HEK293 (cell line): ENCODE data around the gene B4GALT4.

Experiments
- CTCF ChIA-PET: fragments of 350-600 bp; formaldehyde crosslinking; extraction: SDS; loops from one replicate; lab custom pipeline; 2021; ENCODE audit warnings: antibody characterized with exemption; lab: Yijun Ruan, JAX
- POLR2A ChIA-PET: fragments of 300-600 bp; formaldehyde crosslinking; extraction: SDS; loops from one replicate; lab custom pipeline; 2020; ENCODE audit warnings: antibody characterized with exemption, inconsistent platforms; lab: Yijun Ruan, JAX
- H3K27ac ChIP-seq: fragments of 200-500 bp; sonication (Bioruptor generic); 2 replicates; pipeline ENCODE4 v1.5.1; 2014; ENCODE audit warnings: low read depth, low read length, control low read depth, inconsistent platforms; ENCODE audit errors: extremely low read depth
- H3K36me3 ChIP-seq, 2 experiments: fragments of 200-500 bp in 1 of 2; sonication (Bioruptor generic) in 1 of 2; 1 replicate in 1 of 2; 2 replicates in 1 of 2; pipeline ENCODE4 v1.5.1; 2014 to 2017; ENCODE audit warnings: inconsistent platforms in 2 of 2, low read length in 2 of 2; ENCODE audit not compliant: control insufficient read depth in 2 of 2, insufficient read depth in 1 of 2
- H3K4me1 ChIP-seq: fragments of 200-500 bp; sonication (Bioruptor generic); 2 replicates; pipeline ENCODE4 v1.5.1; 2014; ENCODE audit warnings: mild to moderate bottlenecking, low read length, inconsistent platforms; ENCODE audit not compliant: control insufficient read depth, insufficient read depth
- H3K4me3 ChIP-seq: 2 replicates; pipeline ENCODE4 v1.5.1; 2011; ENCODE audit warnings: low read depth, mild to moderate bottlenecking, control low read depth, low read length, moderate library complexity
- H3K9me3 ChIP-seq: fragments of 200-500 bp; sonication (Bioruptor generic); 2 replicates; pipeline ENCODE4 v1.5.1; 2014; ENCODE audit warnings: low read depth, low read length, inconsistent platforms; ENCODE audit not compliant: control insufficient read depth, insufficient read depth
- FEZF1 ChIP-seq: fragments of 450-650 bp; formaldehyde crosslinking; IDR thresholded peaks from 2 replicates; pipeline ENCODE4 v1.5.1; 2016; ENCODE audit warnings: missing biosample characterization, missing genetic modification characterization
- OVOL3 ChIP-seq: fragments of 450-650 bp; formaldehyde crosslinking; IDR thresholded peaks from 2 replicates; pipeline ENCODE4 v1.5.1; 2016; ENCODE audit warnings: missing biosample characterization, missing genetic modification characterization
- SCRT2 ChIP-seq: fragments of 450-650 bp; formaldehyde crosslinking; IDR thresholded peaks from 2 replicates; pipeline ENCODE4 v1.5.1; 2016; ENCODE audit warnings: missing biosample characterization, missing genetic modification characterization
- SP2 ChIP-seq: fragments of 450-650 bp; formaldehyde crosslinking; IDR thresholded peaks from 2 replicates; pipeline ENCODE4 v1.5.1; 2016; ENCODE audit warnings: missing biosample characterization, missing genetic modification characterization
- ZNF121 ChIP-seq: fragments of 450-650 bp; formaldehyde crosslinking; IDR thresholded peaks from 2 replicates; pipeline ENCODE4 v1.5.1; 2016; ENCODE audit warnings: missing biosample characterization, missing genetic modification characterization
- ZNF138 ChIP-seq: fragments of 450-650 bp; formaldehyde crosslinking; IDR thresholded peaks from 2 replicates; pipeline ENCODE4 v1.5.1; 2016; ENCODE audit warnings: missing biosample characterization, missing genetic modification characterization, borderline replicate concordance
- ZNF214 ChIP-seq: fragments of 450-650 bp; formaldehyde crosslinking; IDR thresholded peaks from 2 replicates; pipeline ENCODE4 v1.5.1; 2017; ENCODE audit warnings: missing biosample characterization, mild to moderate bottlenecking, missing genetic modification characterization, borderline replicate concordance
- ZNF23 ChIP-seq: fragments of 450-650 bp; formaldehyde crosslinking; IDR thresholded peaks from 2 replicates; pipeline ENCODE4 v1.5.1; 2016; ENCODE audit warnings: missing biosample characterization, missing genetic modification characterization, borderline replicate concordance
- ZNF426 ChIP-seq: fragments of 450-650 bp; formaldehyde crosslinking; IDR thresholded peaks from 2 replicates; pipeline ENCODE4 v1.5.1; 2017; ENCODE audit warnings: missing biosample characterization, missing genetic modification characterization, mild to moderate bottlenecking, inconsistent platforms, moderate library complexity
- ZNF558 ChIP-seq: fragments of 450-650 bp; formaldehyde crosslinking; IDR thresholded peaks from 2 replicates; pipeline ENCODE4 v1.5.1; 2016; ENCODE audit warnings: missing biosample characterization, missing genetic modification characterization
- ZNF785 ChIP-seq: fragments of 450-650 bp; formaldehyde crosslinking; IDR thresholded peaks from 2 replicates; pipeline ENCODE4 v1.5.1; 2016; ENCODE audit warnings: missing biosample characterization, missing genetic modification characterization
- TF ChIP-seq, protein P1 (sequence below): fragments of 450-650 bp; formaldehyde crosslinking; IDR thresholded peaks from 2 replicates; pipeline ENCODE4 v1.5.1; 2016; ENCODE audit warnings: missing biosample characterization, missing genetic modification characterization
- TF ChIP-seq, protein P2 (sequence below): fragments of 450-650 bp; formaldehyde crosslinking; IDR thresholded peaks from 2 replicates; pipeline ENCODE4 v1.5.1; 2016; ENCODE audit warnings: missing biosample characterization, missing genetic modification characterization
- TF ChIP-seq, protein P3 (sequence below): fragments of 450-650 bp; formaldehyde crosslinking; IDR thresholded peaks from 2 replicates; pipeline ENCODE4 v1.5.1; 2016; ENCODE audit warnings: missing biosample characterization, missing genetic modification characterization
- TF ChIP-seq, protein P4 (sequence below): IDR thresholded peaks from 2 replicates; pipeline ENCODE4 v1.6.1; 2011; ENCODE audit warnings: mild to moderate bottlenecking, low read depth, low read length, borderline replicate concordance

B4GALT4 gene

DNA sequence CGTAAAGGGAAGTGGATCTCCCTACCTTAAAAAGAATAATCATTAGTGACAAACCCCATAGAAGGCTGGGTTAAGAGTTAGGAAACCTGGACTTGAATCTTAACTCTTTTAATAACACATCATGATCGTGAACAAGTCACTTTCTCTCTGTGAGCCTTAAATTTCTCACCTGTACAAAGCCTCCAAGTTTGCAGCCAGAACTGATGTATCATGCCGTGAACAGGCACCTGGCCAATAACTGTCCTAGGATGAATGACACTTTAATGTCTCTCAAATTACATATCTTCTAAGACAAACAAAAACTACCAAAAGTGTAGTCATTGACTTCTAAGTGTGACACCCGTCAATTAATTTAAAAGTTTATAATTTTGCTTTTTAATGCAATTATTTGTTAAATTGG is 63.4 kb downstream of the B4GALT4 start (continued):
- TF ChIP-seq, protein P1, sequence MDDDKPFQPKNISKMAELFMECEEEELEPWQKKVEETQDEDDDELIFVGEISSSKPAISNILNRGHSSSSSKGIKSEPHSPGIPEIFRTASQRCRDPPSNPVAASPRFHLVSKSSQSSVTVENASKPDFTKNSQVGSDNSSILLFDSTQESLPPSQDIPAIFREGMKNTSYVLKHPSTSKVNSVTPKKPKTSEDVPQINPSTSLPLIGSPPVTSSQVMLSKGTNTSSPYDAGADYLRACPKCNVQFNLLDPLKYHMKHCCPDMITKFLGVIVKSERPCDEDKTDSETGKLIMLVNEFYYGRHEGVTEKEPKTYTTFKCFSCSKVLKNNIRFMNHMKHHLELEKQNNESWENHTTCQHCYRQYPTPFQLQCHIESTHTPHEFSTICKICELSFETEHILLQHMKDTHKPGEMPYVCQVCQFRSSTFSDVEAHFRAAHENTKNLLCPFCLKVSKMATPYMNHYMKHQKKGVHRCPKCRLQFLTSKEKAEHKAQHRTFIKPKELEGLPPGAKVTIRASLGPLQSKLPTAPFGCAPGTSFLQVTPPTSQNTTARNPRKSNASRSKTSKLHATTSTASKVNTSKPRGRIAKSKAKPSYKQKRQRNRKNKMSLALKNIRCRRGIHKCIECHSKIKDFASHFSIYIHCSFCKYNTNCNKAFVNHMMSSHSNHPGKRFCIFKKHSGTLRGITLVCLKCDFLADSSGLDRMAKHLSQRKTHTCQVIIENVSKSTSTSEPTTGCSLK (tag by site-specific recombination) = no peak
- TF ChIP-seq ZNF785 (tag by site-specific recombination) (no peak), OVOL3 (tag by site-specific recombination) (no peak), FEZF1 (tag by site-specific recombination) (no peak), ZNF558 (no peak)
- TF ChIP-seq, protein P2, sequence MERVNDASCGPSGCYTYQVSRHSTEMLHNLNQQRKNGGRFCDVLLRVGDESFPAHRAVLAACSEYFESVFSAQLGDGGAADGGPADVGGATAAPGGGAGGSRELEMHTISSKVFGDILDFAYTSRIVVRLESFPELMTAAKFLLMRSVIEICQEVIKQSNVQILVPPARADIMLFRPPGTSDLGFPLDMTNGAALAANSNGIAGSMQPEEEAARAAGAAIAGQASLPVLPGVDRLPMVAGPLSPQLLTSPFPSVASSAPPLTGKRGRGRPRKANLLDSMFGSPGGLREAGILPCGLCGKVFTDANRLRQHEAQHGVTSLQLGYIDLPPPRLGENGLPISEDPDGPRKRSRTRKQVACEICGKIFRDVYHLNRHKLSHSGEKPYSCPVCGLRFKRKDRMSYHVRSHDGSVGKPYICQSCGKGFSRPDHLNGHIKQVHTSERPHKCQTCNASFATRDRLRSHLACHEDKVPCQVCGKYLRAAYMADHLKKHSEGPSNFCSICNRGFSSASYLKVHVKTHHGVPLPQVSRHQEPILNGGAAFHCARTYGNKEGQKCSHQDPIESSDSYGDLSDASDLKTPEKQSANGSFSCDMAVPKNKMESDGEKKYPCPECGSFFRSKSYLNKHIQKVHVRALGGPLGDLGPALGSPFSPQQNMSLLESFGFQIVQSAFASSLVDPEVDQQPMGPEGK = no peak
- TF ChIP-seq, protein P3, sequence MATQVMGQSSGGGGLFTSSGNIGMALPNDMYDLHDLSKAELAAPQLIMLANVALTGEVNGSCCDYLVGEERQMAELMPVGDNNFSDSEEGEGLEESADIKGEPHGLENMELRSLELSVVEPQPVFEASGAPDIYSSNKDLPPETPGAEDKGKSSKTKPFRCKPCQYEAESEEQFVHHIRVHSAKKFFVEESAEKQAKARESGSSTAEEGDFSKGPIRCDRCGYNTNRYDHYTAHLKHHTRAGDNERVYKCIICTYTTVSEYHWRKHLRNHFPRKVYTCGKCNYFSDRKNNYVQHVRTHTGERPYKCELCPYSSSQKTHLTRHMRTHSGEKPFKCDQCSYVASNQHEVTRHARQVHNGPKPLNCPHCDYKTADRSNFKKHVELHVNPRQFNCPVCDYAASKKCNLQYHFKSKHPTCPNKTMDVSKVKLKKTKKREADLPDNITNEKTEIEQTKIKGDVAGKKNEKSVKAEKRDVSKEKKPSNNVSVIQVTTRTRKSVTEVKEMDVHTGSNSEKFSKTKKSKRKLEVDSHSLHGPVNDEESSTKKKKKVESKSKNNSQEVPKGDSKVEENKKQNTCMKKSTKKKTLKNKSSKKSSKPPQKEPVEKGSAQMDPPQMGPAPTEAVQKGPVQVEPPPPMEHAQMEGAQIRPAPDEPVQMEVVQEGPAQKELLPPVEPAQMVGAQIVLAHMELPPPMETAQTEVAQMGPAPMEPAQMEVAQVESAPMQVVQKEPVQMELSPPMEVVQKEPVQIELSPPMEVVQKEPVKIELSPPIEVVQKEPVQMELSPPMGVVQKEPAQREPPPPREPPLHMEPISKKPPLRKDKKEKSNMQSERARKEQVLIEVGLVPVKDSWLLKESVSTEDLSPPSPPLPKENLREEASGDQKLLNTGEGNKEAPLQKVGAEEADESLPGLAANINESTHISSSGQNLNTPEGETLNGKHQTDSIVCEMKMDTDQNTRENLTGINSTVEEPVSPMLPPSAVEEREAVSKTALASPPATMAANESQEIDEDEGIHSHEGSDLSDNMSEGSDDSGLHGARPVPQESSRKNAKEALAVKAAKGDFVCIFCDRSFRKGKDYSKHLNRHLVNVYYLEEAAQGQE = no peak
- TF ChIP-seq, all 188 proteins: peak for 0

DNA sequence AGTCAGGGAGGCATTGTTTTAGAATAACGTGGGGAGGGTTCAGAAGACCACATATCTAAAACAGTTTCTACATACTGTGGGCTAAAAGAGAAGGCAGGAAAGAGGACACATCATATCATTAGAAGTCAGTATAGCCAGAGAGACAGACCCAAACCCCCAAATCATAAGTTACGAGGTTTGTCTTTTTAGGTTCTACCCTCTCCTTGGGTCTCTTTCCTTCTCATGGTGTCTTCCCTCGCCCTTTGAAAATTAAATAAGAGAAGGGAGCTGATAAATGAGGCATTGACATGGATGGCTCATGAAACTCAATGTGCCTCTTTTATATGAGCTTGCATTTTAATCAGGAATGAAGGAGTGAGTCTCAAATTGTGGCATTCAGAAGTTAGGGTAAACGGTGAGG is 63.9 kb downstream of the B4GALT4 start:
- H3K4me3 ChIP-seq = no peak overlapping the region
- H3K4me1 ChIP-seq = no peaks in the 10 kb centered on the region
- no peak overlapping the region for H3K27ac ChIP-seq
- no peaks in the 10 kb centered on the region for H3K9me3 ChIP-seq
- ChIA-PET POLR2A (no interaction called here), CTCF (no interaction called here)
- TF ChIP-seq SCRT2 (tag by site-specific recombination) (no peak), ZNF121 (tag by site-specific recombination) (no peak), ZNF23 (tag by site-specific recombination) (no peak), ZNF138 (tag by site-specific recombination) (no peak), ZNF426 (tag by site-specific recombination) (no peak), SP2 (tag by site-specific recombination) (no peak), ZNF214 (tag by site-specific recombination) (no peak)
- TF ChIP-seq, protein P4, sequence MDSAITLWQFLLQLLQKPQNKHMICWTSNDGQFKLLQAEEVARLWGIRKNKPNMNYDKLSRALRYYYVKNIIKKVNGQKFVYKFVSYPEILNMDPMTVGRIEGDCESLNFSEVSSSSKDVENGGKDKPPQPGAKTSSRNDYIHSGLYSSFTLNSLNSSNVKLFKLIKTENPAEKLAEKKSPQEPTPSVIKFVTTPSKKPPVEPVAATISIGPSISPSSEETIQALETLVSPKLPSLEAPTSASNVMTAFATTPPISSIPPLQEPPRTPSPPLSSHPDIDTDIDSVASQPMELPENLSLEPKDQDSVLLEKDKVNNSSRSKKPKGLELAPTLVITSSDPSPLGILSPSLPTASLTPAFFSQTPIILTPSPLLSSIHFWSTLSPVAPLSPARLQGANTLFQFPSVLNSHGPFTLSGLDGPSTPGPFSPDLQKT = no peak
- no peaks in the 10 kb centered on the region for H3K36me3 ChIP-seq
